Measurements from ENCODE around the gene CLEC16A.

CLEC16A gene

DNA sequence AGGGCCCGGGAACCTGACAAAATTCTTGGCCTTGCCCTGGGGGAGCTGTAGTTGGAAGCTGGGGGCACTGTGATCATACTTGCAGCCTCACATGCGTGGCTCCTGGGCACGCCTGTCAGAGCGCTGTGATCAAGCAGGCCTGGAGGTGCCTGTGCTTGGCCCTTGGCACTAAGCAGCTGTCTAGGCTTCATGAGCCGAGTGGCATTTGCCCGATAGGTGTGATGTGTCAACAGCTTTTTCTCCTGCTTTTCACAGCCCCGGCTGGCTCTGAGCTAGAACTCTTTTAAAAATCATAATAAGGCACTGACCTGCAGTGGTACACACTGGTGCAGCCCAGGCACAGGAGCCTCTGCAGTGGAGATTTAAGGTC, 197.9 kb downstream of the CLEC16A start:
- Histone ChIP-seq H3K4me1 (ENCODE audit: insufficient read depth, low read length) (peaks cover 4% of the 10 kb centered on the region; the same call in 1 of the 2 replicates), H3K27ac (ENCODE audit: low read depth, low read length) (no peak overlapping the region), H3K4me3 (ENCODE audit: low read length) (no peak overlapping the region), H3K9ac (ENCODE audit: low read depth, low read length) (no peak overlapping the region), H3K36me3 (ENCODE audit: insufficient read depth, low read length) (no peaks in the 10 kb centered on the region), H3K27me3 (ENCODE audit: insufficient read depth, low read length) (no peaks in the 10 kb centered on the region), H3K9me3 (ENCODE audit: insufficient read depth, low read depth, low read length) (no peaks in the 10 kb centered on the region)
- 96% methylated on average over 7 of the region's 7 CpGs for WGBS

DNA sequence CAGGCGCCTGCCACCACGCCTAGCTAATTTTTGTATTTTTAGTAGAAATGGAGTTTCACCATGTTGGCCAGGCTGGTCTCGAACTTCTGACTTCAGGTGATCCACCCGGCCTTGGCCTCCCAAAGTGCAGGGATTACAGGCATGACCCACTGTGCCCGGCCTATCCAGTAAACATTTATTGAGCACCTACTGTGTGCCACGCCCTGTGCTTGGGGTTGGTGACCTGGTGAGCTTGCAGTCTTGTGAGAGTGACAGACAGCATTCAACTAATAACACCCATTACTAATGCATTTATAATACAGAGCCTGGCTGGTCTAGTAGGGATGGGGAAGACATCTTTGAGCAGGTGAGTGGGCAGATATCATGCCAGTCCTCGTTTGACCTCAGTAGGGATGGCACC, 198.6 kb downstream of the CLEC16A start:
- Histone ChIP-seq H3K27ac (ENCODE audit: low read depth, low read length) (no peak overlapping the region), H3K27me3 (ENCODE audit: insufficient read depth, low read length) (no peaks in the 10 kb centered on the region), H3K36me3 (ENCODE audit: insufficient read depth, low read length) (no peaks in the 10 kb centered on the region), H3K4me1 (ENCODE audit: insufficient read depth, low read length) (peaks cover 4% of the 10 kb centered on the region; the same call in 1 of the 2 replicates), H3K9ac (ENCODE audit: low read depth, low read length) (no peak overlapping the region), H3K9me3 (ENCODE audit: insufficient read depth, low read depth, low read length) (no peaks in the 10 kb centered on the region), H3K4me3 (ENCODE audit: low read length) (no peak overlapping the region)
- 94% methylated on average over 7 of the region's 7 CpGs for WGBS

- H3K27ac ChIP-seq (ENCODE audit: low read depth, low read length), result no peak overlapping the region
- no peaks in the 10 kb centered on the region for H3K9me3 ChIP-seq (ENCODE audit: insufficient read depth, low read depth, low read length)
- no peaks in the 10 kb centered on the region for H3K27me3 ChIP-seq (ENCODE audit: insufficient read depth, low read length)
- H3K4me1 ChIP-seq (ENCODE audit: insufficient read depth, low read length), result peaks cover 4% of the 10 kb centered on the region; the same call in 1 of the 2 replicates
- no peak overlapping the region for H3K4me3 ChIP-seq (ENCODE audit: low read length)
- 89% methylated on average over 6 of the region's 6 CpGs for WGBS
- H3K36me3 ChIP-seq (ENCODE audit: insufficient read depth, low read length), result no peaks in the 10 kb centered on the region
- H3K9ac ChIP-seq (ENCODE audit: low read depth, low read length), result no peak overlapping the region
Measured at GRCh38 chr16:11143372-11144035, 199.1 kb downstream of the CLEC16A start.

DNA sequence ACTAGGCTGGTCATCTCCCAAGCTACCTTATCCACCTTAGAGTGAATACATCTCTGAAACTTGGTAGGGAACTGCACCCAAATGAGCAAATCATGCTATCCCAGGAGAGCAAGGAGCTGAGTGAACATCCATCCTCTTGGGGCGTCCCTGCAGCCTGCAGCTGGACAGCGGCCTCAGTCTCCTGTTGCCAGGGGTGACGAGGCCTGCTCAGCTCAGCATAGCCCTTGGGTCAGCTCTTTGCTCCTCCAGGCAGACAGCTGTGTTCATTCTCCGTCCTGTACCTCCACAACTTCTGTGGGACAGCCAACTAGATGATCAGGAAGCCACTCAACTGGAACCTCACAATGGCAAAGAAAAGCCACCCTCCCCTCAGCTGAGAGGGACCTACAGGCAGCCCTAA, 199.8 kb downstream of the CLEC16A start:
- H3K4me1 ChIP-seq (ENCODE audit: insufficient read depth, low read length), result peaks cover 4% of the 10 kb centered on the region; the same call in 1 of the 2 replicates
- H3K27me3 ChIP-seq (ENCODE audit: insufficient read depth, low read length), result no peaks in the 10 kb centered on the region
- H3K4me3 ChIP-seq (ENCODE audit: low read length), result no peak overlapping the region
- no peak overlapping the region for H3K9ac ChIP-seq (ENCODE audit: low read depth, low read length)
- H3K9me3 ChIP-seq (ENCODE audit: insufficient read depth, low read depth, low read length), result no peaks in the 10 kb centered on the region
- WGBS, result 92% methylated on average over 4 of the region's 4 CpGs
- H3K36me3 ChIP-seq (ENCODE audit: insufficient read depth, low read length), result no peaks in the 10 kb centered on the region
- no peak overlapping the region for H3K27ac ChIP-seq (ENCODE audit: low read depth, low read length)

- WGBS, result 93% methylated on average over 13 of the region's 13 CpGs
- Histone ChIP-seq H3K9me3 (ENCODE audit: insufficient read depth, low read depth, low read length) (no peaks in the 10 kb centered on the region), H3K4me1 (ENCODE audit: insufficient read depth, low read length) (no peaks in the 10 kb centered on the region), H3K36me3 (ENCODE audit: insufficient read depth, low read length) (no peaks in the 10 kb centered on the region), H3K27ac (ENCODE audit: low read depth, low read length) (no peak overlapping the region), H3K9ac (ENCODE audit: low read depth, low read length) (no peak overlapping the region), H3K27me3 (ENCODE audit: insufficient read depth, low read length) (no peaks in the 10 kb centered on the region), H3K4me3 (ENCODE audit: low read length) (no peak overlapping the region)
Measured at GRCh38 chr16:11145173-11145818, 200.9 kb downstream of the CLEC16A start.

GRCh38 chr16:11145819-11146211, 201.5 kb downstream of the CLEC16A start:
- H3K4me1 ChIP-seq (ENCODE audit: insufficient read depth, low read length), result no peaks in the 10 kb centered on the region
- no peak overlapping the region for H3K27ac ChIP-seq (ENCODE audit: low read depth, low read length)
- H3K27me3 ChIP-seq (ENCODE audit: insufficient read depth, low read length), result no peaks in the 10 kb centered on the region
- H3K9ac ChIP-seq (ENCODE audit: low read depth, low read length), result no peak overlapping the region
- no peaks in the 10 kb centered on the region for H3K36me3 ChIP-seq (ENCODE audit: insufficient read depth, low read length)
- 89% methylated on average over 7 of the region's 7 CpGs for WGBS
- no peak overlapping the region for H3K4me3 ChIP-seq (ENCODE audit: low read length)
- no peaks in the 10 kb centered on the region for H3K9me3 ChIP-seq (ENCODE audit: insufficient read depth, low read depth, low read length)

DNA sequence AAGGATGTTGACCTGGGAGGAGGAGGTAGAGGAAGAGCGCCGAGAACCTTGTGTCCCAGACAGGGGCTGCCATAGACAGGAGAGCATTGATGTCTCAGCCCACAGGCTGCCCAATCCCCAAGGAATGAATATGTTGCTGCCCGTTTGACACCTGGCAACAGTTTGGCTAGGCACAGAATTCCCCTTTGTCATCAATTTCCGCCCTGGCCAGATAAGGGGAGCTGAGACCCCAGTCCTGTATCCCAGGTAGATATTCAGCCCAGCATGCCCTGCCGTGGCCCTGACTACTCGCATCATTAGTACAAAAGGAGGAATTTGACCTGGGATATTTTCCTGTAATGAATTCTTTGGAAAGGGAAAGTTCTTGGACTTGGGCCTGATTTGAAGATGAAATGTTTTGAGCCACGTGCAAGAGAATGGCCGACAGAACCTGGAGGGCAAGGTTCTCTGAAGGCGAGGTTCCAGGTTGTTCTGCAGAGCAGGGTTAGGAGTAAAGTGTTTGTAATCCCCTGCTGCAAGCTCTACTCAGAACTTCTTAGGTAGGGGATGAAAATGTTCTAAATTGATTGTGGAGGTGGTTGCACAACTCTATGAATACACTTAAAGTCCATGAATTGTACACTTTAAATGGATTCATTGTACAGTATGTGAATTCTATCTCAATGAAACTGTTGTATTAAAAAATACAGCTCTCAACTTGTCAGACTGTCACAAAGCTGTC, 202.8 kb downstream of the CLEC16A start:
- Histone ChIP-seq H3K27me3 (ENCODE audit: insufficient read depth, low read length) (no peaks in the 10 kb centered on the region), H3K27ac (ENCODE audit: low read depth, low read length) (no peak overlapping the region), H3K4me1 (ENCODE audit: insufficient read depth, low read length) (no peaks in the 10 kb centered on the region), H3K9ac (ENCODE audit: low read depth, low read length) (no peak overlapping the region), H3K36me3 (ENCODE audit: insufficient read depth, low read length) (no peaks in the 10 kb centered on the region), H3K4me3 (ENCODE audit: low read length) (no peak overlapping the region), H3K9me3 (ENCODE audit: insufficient read depth, low read depth, low read length) (no peaks in the 10 kb centered on the region)
- WGBS, result 94% methylated on average over 9 of the region's 9 CpGs

GRCh38 chr16:11147754-11148444, 203.5 kb downstream of the CLEC16A start:
- H3K4me1 ChIP-seq (ENCODE audit: insufficient read depth, low read length), result no peaks in the 10 kb centered on the region
- H3K36me3 ChIP-seq (ENCODE audit: insufficient read depth, low read length), result no peaks in the 10 kb centered on the region
- H3K27ac ChIP-seq (ENCODE audit: low read depth, low read length), result no peak overlapping the region
- 92% methylated on average over 8 of the region's 8 CpGs for WGBS
- H3K9ac ChIP-seq (ENCODE audit: low read depth, low read length), result no peak overlapping the region
- no peaks in the 10 kb centered on the region for H3K27me3 ChIP-seq (ENCODE audit: insufficient read depth, low read length)
- H3K9me3 ChIP-seq (ENCODE audit: insufficient read depth, low read depth, low read length), result no peaks in the 10 kb centered on the region
- H3K4me3 ChIP-seq (ENCODE audit: low read length), result no peak overlapping the region

DNA sequence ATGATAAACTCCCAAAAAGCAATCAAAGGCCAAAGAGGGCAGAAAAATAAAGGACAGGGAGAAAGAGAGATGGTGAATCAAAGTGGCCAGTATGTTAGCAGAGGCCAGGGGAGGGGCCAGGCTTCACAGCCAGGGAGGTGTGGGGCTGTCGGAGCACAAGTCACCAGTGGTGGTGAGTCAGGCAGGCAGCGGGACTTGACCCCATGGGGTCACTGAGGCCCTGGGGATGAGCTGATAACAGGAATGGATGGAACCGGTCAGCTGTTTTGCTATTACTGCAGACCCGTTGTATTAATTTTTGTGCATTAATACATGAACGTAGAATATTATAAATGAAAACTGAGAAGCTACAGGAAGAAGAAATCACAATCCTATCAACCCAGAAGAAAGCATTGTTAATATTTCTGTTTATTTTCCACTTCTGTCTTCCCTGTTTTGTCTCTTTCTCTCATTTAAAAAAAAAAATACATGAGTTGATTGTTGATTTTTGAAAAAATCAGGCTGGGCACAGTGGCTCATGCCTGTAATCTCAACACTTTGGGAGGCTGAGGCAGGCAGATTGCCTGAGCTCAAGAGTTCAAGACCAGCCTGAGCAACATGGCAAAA, 204.8 kb downstream of the CLEC16A start:
- H3K36me3 ChIP-seq (ENCODE audit: insufficient read depth, low read length), result no peaks in the 10 kb centered on the region
- H3K9ac ChIP-seq (ENCODE audit: low read depth, low read length), result no peak overlapping the region
- no peaks in the 10 kb centered on the region for H3K9me3 ChIP-seq (ENCODE audit: insufficient read depth, low read depth, low read length)
- H3K4me3 ChIP-seq (ENCODE audit: low read length), result no peak overlapping the region
- 80% methylated on average over 4 of the region's 5 CpGs for whole genome bisulfite sequencing
- no peaks in the 10 kb centered on the region for H3K27me3 ChIP-seq (ENCODE audit: insufficient read depth, low read length)
- H3K4me1 ChIP-seq (ENCODE audit: insufficient read depth, low read length), result no peaks in the 10 kb centered on the region
- no peak overlapping the region for H3K27ac ChIP-seq (ENCODE audit: low read depth, low read length)

DNA sequence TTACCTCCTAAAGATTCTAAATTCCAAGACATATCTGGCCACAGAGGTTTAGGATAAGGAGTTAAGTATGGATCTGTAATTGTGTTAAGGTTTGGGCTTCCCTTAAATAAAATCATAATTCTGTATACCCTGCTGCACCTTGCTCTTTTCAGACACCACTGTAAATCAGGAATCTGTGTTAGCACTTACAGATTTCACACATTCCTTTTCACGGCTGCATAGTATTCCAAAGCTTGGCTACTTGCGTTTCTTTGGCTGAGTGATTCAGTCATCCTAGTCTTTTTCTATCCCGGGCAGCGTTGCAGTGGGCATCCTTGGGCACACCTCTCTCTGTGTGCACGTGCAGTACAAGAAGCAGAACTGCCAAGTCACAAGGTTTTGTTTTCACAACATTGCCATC, 205.8 kb downstream of the CLEC16A start:
- H3K9ac ChIP-seq (ENCODE audit: low read depth, low read length), result no peak overlapping the region
- H3K4me3 ChIP-seq (ENCODE audit: low read length), result no peak overlapping the region
- H3K27ac ChIP-seq (ENCODE audit: low read depth, low read length), result no peak overlapping the region
- H3K4me1 ChIP-seq (ENCODE audit: insufficient read depth, low read length), result no peaks in the 10 kb centered on the region
- H3K36me3 ChIP-seq (ENCODE audit: insufficient read depth, low read length), result no peaks in the 10 kb centered on the region
- no peaks in the 10 kb centered on the region for H3K27me3 ChIP-seq (ENCODE audit: insufficient read depth, low read length)
- H3K9me3 ChIP-seq (ENCODE audit: insufficient read depth, low read depth, low read length), result no peaks in the 10 kb centered on the region
- WGBS, result 94% methylated on average over 5 of the region's 5 CpGs

Measured in HUES64 (cell line).